Bronchial epithelial cell (primary cell): ENCODE measurements around the gene ANKS1B. TPM values are rescaled to one million over a fixed set of nuclear protein-coding genes. Genes with fewer than 3 reads are reported as not detected.
A peak's percentile ranks its signal among the peaks of the same experiment; 100 is the strongest.

Source experiments
- DNase-seq: peaks from one replicate; pipeline ENCODE4 v3.0.0-alpha.2; 2010; ENCODE audit warnings: low read depth
- FAIRE-seq: peaks from 2 replicates; lab custom pipeline; 2011; peaks lifted over from hg19 to GRCh38; lab: Jason Lieb, UNC
- H3K27me3 ChIP-seq: 2 replicates; pipeline ENCODE4 v1.5.1; 2011; ENCODE audit warnings: low read length; ENCODE audit not compliant: control insufficient read depth, insufficient read depth
- H3K36me3 ChIP-seq: 2 replicates; pipeline ENCODE4 v1.5.1; 2011; ENCODE audit warnings: low read length; ENCODE audit not compliant: control insufficient read depth, insufficient read depth
- H3K4me3 ChIP-seq: 2 replicates; pipeline ENCODE4 v1.5.1; 2011; ENCODE audit warnings: mild to moderate bottlenecking, low read depth, low read length, control low read depth
- total RNA-seq: library from RNA; depleted of rRNA; stranded (reverse); fragments of >200 nt; gene quantifications from 2 replicates; pipeline ENCODE4 v1.2.1, GENCODE V29; 2014
- TF ChIP-seq, protein P1 (sequence below): IDR thresholded peaks from 2 replicates; pipeline ENCODE4 v1.5.1; 2011; ENCODE audit warnings: mild to moderate bottlenecking, moderate library complexity, low read length, control low read depth, inconsistent platforms; ENCODE audit not compliant: insufficient read depth, severe bottlenecking

The ANKS1B gene
- total RNA-seq, 1 donor from 2014 or later = 0.26 TPM

DNA sequence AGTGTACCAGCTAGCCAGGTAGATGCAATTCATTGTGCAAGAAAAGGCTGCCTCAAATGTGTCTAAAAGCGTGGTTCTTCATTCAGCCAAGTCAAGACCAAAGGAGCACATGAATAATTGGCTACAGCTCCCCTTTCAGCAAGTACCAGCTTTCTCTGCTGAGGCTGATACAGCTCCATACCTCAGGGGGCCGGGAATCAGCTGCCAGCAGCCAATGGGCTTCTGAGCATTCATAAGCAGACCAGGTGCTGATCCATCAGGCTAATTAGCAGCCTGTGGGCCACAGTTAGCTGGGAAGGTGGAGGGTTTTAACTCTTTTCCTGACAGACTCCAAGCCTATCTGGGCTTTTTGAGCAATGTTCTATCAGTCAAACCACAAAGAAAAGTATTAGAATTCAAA is 1075.0 kb downstream of the ANKS1B start:
- TF ChIP-seq, protein P1, sequence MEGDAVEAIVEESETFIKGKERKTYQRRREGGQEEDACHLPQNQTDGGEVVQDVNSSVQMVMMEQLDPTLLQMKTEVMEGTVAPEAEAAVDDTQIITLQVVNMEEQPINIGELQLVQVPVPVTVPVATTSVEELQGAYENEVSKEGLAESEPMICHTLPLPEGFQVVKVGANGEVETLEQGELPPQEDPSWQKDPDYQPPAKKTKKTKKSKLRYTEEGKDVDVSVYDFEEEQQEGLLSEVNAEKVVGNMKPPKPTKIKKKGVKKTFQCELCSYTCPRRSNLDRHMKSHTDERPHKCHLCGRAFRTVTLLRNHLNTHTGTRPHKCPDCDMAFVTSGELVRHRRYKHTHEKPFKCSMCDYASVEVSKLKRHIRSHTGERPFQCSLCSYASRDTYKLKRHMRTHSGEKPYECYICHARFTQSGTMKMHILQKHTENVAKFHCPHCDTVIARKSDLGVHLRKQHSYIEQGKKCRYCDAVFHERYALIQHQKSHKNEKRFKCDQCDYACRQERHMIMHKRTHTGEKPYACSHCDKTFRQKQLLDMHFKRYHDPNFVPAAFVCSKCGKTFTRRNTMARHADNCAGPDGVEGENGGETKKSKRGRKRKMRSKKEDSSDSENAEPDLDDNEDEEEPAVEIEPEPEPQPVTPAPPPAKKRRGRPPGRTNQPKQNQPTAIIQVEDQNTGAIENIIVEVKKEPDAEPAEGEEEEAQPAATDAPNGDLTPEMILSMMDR = no peak
- H3K27me3 ChIP-seq = no peaks in the 10 kb centered on the region
- no peaks in the 10 kb centered on the region for H3K36me3 ChIP-seq
- H3K4me3 ChIP-seq = no peak overlapping the region
- DNase-seq (no peak), FAIRE-seq (no peak)

DNA sequence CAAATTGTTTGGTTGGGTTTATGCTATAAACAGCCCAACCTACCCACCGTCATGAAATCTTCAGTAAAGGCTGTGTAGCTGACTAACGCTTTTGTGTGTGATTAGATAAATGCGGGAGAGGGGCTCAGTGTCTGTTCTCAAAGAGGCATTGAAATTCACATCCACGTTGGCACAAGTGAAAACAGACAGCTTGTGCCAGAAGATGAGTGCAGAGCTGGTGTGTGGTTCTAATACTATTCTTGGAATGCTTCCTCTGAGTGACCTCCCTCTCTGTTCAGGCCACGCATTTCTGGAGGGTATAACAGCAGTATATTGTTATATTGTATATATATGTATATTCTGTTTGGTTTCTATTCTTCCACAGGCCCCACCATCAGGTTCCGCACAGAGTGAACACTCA is 1075.9 kb downstream of the ANKS1B start:
- no peak for DNase-seq
- no peaks in the 10 kb centered on the region for H3K36me3 ChIP-seq
- H3K27me3 ChIP-seq = no peaks in the 10 kb centered on the region
- TF ChIP-seq, protein P1 = no peak
- no peak for FAIRE-seq
- H3K4me3 ChIP-seq = no peak overlapping the region

DNA sequence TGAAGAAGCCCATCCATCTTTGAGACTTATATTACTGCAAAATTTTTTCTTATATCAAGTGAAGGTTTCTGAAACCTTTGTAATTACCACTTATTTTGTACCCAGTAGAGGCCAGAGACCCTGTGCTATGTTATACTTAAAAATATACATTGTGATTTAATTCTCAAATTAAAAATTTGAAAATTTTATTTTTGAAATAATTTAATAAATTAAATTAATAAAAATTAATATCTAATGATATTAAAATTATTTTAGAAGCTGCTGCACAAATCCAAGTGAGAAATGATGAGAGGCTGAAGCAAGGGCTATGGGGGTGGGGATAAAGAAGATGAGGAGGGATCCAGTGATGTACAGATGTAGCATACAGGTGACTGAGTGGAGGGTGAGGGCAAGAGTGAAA is 1080.9 kb downstream of the ANKS1B start:
- TF ChIP-seq, protein P1 = no peak
- no peak overlapping the region for H3K4me3 ChIP-seq
- DNase-seq (no peak), FAIRE-seq (no peak)
- H3K36me3 ChIP-seq = no peaks in the 10 kb centered on the region
- no peaks in the 10 kb centered on the region for H3K27me3 ChIP-seq

DNA sequence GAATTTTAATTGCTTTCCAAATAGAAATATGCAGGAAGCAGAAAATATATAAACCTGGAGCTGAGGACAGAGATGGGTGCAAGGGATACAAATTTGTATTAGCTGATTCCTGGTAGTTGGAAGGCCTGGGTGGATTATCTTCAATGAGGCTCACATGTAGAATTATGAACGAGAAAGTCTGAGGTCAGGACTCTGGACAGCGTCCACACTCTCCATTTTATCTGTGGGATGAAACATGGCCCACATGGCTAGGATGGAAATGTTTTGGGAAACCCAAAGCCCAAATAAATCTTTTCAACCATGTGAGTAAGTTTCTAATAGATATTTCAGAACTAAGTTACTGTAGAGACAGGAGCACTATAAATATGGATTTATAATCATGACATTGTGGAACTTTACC is 1083.5 kb downstream of the ANKS1B start:
- no peaks in the 10 kb centered on the region for H3K36me3 ChIP-seq
- FAIRE-seq (no peak), DNase-seq (no peak)
- H3K27me3 ChIP-seq = no peaks in the 10 kb centered on the region
- TF ChIP-seq, protein P1 = no peak
- no peak overlapping the region for H3K4me3 ChIP-seq

DNA sequence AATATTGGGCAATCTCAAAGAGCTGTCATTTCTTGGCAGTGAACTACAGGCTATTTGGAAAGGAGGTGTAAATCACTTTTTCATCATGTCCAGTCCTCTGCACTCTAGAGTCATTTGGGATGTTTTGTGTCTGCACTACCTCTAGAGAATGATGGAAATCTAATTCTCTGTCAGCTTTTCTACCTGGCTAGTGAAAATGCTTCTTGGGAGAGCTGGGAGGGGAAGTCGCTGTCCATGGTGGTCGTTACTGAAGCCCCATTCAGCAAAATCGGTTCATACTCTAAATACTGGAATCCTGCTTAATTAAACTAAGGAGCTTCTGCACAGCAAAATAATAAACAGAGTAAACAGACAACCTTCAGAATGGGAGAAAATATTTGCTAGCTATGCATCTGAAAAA is 1087.8 kb downstream of the ANKS1B start:
- DNase-seq (peak; percentile 5), FAIRE-seq (peak; percentile 28)
- TF ChIP-seq, protein P1 = no peak
- H3K27me3 ChIP-seq = peaks cover 14% of the 10 kb centered on the region
- no peaks in the 10 kb centered on the region for H3K36me3 ChIP-seq
- no peak overlapping the region for H3K4me3 ChIP-seq

DNA sequence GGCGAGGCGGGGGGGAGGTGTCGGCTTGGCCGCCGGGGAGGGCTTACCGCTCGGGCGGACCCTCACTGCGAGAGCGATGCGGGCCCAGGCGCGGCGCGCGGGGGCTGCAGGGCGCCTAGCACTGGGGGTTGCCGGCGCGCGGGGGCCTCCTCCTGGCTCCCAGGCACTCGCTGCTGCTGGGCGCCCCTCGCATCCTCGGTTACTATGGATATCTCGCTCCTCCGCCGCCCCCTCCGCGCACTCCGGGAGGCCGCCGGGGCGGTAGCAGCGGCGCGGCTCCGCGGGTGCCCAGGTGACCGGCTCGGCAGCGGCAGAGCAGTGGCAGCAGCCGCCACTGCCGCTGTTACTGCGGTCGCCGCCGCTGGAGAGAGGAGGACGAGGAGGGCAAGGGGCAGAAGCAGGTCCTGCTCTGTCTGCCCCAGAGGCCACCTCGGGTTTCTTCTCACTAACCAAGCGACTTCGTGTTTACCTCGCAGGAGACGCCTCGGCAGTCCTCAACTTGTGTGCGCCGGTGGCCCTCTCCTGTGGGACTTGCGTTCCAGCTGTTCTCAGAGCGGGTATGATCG is 1089.6 kb downstream of the ANKS1B start:
- no peaks in the 10 kb centered on the region for H3K36me3 ChIP-seq
- H3K4me3 ChIP-seq = no peak overlapping the region
- H3K27me3 ChIP-seq = peaks cover 14% of the 10 kb centered on the region
- TF ChIP-seq, protein P1 = no peak
- DNase-seq = no peak
- no peak for FAIRE-seq
